Measurements from ENCODE around the gene PRPF39. TPM values are rescaled to one million over a fixed set of nuclear protein-coding genes. Genes with fewer than 3 reads are reported as not detected.

Gene PRPF39
- total RNA-seq (2022; extraction: Qiagen RNA extraction; ENCODE audit: low read depth): 15.1 to 21.2 TPM (median 19.8 TPM) in 5 replicates

DNA sequence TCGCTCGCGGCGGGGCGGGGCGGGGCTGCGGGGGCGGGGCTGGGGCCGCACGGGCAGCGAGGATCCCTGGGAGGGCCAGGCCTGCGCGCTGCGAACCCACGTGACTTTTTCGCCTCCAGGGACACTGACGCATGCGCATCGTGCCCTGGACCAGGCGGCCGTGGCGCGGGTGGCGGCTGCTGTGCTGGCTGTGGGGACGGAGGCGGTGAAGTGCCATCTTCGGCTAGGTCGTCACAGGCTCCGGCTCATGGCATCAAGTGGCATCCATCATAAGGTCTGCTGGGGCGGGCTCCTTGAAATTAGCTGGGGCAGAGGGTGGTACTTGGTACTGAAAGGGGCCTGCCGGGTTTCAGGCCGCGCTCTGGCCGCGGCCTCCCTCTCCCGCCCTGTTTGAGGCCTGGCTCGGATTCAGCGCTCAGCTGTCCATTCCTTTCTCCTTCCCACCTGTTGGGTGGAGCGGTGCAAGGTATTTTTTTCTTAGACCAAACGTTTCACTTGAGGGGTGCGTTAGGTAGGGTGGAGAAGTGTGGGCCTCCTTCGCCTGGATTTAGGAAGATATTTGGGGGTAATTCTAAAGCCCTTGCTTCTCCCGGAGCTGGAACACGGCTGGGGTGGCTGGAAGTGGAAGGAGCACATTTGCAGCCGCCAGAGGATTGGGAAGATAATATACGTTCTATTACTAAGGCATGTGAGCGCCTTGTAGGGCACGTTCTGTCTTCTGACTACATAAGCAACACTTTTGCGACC, at the start of gene PRPF39:
Gene PRPF39, plus strand, starts transcription at position 141 of the 747 bp plus-strand sequence. CDS start 11,124 bp downstream, outside the sequence.

DNA sequence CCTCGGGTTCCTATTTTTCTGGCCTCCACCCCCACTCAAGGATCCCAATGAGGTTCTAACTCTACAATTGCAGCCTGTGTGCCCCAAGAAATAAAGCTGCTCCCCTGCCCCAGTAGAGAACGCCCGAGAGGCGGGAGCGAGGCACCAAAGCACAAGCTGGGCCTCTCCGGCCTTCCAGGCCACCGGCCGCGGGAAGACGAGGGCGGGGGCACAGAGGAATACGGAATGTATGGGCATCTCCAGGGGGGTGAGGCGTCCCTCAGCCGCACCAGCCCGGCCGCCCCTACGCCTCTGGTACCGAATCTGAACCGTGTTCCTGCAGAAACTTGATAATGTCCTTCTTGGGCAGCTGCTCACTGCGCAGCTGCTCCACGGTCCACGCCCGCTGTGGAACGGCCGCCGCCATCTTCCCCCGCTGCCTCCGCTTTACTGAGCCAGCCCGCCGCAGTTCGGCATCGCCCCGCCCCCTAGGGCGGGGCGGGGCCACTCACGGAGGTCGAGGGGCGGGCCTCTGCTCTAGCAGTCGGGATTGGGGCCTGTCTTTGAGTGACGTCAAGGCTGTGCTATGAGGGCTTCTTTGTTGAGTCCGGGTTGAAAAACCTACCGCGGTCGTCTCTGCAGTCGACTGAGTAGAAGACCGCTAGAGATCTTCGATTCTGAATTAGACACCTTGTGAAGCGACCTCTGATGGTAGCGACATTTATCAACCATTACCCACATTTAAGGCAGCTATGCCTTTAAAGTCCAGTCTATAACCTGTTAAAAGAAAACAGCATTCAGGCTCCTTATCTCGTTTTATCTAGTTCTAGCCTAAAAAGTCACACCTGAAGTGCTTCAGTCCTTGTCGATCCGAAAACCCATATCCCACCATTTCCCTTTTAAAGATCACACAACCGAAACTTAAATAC, 50.4 kb downstream of the PRPF39 start, which contains the start of gene FKBP3:
Gene FKBP3, minus strand, starts transcription at position 431 of the 908 bp plus-strand sequence. Its CDS starts 25 bp downstream, at position 406.

GRCh38 chr14:45135659-45136395, 51.9 kb downstream of the PRPF39 start, which contains the start of gene FANCM:
FANCM (plus strand) TSS chr14:45135930; CDS start chr14:45136032, 102 bp downstream.

Other genes with a start within 250 kb of the PRPF39 start
- 3.0 to 7.5 TPM (median 6.5 TPM) in 5 replicates for gene KLHL28, start 122.2 kb upstream of the PRPF39 start, total RNA-seq (2022; extraction: Qiagen RNA extraction; ENCODE audit: low read depth)
- gene TOGARAM1, start 121.9 kb upstream of the PRPF39 start, total RNA-seq (2022; extraction: Qiagen RNA extraction; ENCODE audit: low read depth): 5.4 to 8.9 TPM (median 8.2 TPM) in 5 replicates
- gene FKBP3, start 50.4 kb downstream of the PRPF39 start, total RNA-seq (2022; extraction: Qiagen RNA extraction; ENCODE audit: low read depth): 82.9 to 150 TPM (median 115 TPM) in 5 replicates
- gene FANCM, start 51.8 kb downstream of the PRPF39 start, total RNA-seq (2022; extraction: Qiagen RNA extraction; ENCODE audit: low read depth): 4.6 to 6.8 TPM (median 5.8 TPM) in 5 replicates
- 21.1 to 28.1 TPM (median 23.9 TPM) in 5 replicates for gene MIS18BP1, start 169.1 kb downstream of the PRPF39 start, total RNA-seq (2022; extraction: Qiagen RNA extraction; ENCODE audit: low read depth)

Measured in A549 treated with RU486 at 1 μM for 4 hours (cell line).